Hematopoietic multipotent progenitor cell treated with erythropoietin and hydrocortisone succinate and interleukin-3 and kit ligand, for 17 days (in vitro differentiated cells): Measurements from ENCODE around the gene OTOS.

Source experiments
- DNase-seq: peaks from one replicate; pipeline ENCODE4 v3.0.0-alpha.2; 2015; ENCODE audit warnings: low spot score

Gene OTOS

DNA sequence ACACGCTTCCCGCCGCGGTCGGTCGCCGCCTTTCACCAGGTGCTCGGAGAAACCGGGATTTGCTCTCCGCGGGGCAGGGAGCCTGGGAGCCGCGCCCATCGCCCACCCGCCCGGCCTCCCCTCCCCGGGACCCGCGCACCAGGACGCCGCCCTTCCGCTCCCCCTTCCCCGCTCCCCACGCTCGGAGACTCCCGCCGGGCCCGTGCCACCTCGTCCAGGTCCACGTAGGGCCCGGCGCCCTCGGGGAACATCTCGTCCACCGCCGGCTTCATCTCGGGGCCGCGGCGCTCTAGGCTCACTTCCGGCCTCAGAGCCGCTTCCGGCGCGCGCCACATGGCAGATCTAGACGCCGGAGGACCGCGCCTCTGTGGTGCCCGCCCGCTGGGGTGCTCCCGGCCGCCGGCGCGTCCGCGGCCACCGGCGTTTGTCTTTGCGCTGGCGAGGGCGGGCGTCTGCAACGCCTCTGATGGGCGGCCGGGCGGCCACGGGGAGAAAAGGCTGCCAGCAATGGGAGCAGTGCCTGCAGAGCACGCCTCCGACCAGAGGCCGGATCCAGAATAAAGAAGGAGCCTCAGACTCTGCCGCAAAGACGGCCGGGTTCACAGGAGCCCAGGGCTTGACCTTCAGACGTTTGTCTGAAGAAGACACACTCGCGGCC lies 4.3 kb downstream of the OTOS start, which contains the start of gene COPS9:
COPS9 (minus strand) TSS at position 293 of the 658 bp plus-strand sequence; CDS start at position 272, 21 bp downstream.
- DNase-seq = peak; percentile 67

DNA sequence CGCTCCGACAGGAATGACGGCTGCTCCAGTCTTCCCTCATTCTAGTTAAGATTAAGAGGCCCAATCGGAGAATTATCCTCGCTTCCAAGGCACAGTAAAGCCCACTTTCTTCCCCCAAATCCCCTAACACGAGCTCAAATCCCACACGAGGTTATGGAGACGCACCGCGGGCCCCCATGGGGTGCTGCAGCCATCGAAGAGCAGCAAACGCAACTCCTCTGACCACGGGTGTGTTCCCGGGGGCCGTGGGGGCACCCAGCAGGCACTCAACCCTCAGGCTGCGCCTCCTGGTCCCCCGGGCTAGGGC lies 4.8 kb downstream of the OTOS start:
- no peak for DNase-seq

DNA sequence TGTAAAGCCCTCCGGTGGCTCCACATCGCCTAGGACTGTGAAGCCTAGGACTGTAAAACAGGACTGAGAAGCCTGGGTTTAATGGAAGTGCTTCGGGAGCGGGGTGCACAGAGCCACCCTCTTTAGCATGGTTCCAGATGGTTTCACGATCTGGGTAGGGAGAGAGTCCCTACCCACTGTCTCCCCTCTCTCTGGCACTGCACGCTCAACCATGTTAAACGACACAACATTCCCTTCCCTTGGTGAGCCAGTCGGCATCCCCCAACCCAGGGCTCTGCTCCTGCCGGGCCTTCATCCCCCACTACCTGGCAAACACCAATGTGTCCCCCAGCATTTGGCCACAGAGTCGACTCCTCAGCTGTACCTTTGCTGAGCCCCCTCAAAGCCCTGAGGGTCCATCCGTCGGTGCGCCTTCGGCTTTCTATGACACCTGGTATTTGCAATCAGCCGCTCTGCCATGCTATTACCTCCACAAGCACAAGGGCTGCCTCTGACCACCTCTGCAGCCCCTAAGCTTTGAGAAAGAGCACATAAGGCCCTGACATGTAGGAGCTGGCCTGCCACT lies 5.4 kb downstream of the OTOS start:
- DNase-seq = no peak

DNA sequence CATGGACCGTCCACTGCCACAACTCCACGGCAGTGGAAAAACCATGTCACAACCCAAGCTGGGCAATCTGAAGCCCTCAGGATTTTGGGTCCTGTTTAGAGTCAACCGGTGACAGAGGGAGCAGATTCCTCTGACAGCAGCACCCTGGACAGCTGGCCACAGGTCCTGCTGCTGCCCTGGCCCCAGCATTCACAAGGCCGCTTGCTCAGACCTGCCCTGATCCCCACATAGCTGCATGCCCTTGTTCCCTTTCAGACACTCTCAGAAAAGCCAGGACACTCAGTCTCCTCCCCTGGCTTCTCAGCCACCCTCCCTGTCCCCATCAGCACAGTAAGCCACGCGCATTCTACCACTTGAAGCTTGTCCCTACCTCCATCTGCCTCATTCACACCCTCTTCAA lies 6.0 kb downstream of the OTOS start:
- DNase-seq = no peak

GRCh38 chr2:240133401-240133800 lies 7.1 kb downstream of the OTOS start:
- no peak for DNase-seq

DNA sequence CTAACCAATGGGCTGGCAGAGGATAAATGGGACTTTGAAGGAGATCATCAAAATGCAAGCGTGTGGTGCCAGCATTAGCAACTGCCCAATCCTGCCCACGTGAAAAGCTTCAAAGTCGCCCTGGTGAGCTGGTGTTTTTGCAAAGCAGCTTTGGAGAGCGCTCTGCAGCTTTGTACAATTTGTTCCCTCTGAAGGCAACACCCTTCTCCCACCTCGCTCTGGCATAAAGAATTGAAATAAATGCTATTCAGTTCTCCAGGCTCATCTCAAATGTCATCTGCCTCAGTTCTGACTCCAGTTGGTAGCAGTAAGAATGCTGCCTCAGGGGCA lies 7.8 kb downstream of the OTOS start:
- DNase-seq = no peak

DNA sequence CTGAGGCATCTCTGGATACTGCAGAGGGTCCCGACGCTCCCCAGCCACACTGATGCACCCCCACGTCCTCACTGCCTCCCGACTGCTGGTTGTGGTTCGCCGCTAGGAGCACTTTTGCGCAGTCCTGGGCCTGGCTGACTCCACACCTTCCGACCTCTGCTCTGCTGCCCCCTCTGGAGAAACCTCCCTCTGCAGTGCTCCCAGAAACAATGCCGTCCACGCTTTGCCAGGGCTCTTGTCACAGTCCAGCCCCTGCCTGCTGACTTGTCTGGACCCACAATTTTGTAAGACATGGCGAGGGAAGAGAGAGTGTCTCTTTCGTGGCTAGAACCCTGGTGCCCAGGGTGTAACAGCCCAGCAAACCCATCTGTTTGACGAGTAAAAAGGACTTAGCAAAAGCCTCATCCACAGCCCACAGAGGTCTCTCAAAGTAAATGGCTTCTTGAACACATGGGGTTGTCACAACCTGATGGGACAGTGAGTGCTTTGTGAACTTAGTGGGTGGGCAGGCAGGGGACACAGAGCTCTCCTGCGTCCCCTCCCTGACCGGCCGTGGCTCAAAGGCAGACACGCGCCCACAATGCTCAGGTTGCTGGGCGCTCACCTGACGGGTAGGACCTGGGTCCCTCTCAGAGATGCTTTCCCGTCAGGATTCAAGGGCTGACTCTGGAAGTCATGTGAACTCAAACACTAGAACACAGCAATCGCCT lies 8.4 kb downstream of the OTOS start:
- no peak for DNase-seq

- no peak for DNase-seq
Measured at GRCh38 chr2:240131296-240131695, 9.2 kb downstream of the OTOS start.

DNA sequence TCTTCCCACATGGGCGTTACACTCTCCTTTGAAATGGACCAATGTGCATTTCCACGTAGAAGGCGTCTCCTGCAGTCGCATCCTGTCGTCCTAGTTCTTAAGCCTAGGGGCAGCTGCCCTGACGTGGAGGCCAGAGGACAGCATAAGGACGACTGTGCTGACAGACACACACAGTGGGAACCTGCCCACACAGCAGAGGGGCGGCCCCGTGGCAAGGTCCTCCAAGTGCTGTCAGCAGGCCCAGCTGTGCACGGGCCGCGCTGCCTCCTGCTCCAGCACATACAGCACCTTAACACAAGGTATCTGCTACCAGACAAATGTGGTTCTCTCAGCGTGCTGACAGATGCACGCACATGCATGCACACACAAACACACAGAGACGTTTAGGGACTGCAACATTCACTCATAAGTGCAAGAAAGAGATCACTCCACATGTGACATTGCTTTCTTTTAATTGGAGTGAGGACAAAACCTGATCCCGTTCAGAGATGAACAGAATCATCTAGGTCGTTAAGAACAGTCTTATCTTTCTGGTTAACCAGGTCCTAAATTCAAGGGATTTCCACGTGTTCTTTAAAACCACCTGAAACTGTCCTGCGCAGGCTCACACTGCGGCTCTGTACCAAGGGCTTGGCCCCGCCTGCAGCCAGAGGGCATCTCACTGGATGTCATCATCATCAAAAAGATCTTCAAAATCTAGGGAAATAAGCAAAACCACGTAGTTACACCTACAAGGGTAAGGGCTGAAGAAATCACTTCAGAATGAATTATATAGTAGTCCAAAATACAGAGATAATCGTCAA lies 9.9 kb downstream of the OTOS start:
- DNase-seq = no peak

GRCh38 chr2:240129731-240130392 lies 10.6 kb downstream of the OTOS start:
- DNase-seq = no peak

- DNase-seq = no peak
Measured at GRCh38 chr2:240129311-240129710, 11.1 kb downstream of the OTOS start.

DNA sequence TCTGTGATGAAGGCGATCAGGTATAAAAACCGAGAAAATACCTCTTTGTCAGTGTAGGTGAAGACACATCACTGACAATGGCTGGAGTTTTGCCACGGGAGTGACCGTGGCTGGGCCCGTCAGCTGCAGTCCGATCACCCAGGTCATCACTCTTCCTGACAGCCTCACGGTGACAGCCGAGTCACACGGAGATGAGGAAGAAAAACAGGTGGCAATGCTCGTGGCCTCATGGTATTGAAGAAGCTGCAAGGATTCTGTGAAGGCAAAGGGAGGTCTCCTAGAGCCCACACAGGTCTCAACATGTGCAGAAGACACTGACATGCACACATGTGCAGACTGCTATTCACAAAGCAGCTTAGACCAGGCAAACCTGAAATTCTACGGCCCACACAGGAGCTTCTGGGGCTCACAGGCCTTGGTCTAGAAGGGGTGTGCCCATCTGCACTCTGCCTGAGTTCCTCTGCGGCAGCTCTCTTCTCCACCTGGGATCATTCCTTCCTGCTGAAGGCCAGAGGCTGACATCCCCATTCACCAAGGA lies 11.8 kb downstream of the OTOS start:
- DNase-seq = no peak

DNA sequence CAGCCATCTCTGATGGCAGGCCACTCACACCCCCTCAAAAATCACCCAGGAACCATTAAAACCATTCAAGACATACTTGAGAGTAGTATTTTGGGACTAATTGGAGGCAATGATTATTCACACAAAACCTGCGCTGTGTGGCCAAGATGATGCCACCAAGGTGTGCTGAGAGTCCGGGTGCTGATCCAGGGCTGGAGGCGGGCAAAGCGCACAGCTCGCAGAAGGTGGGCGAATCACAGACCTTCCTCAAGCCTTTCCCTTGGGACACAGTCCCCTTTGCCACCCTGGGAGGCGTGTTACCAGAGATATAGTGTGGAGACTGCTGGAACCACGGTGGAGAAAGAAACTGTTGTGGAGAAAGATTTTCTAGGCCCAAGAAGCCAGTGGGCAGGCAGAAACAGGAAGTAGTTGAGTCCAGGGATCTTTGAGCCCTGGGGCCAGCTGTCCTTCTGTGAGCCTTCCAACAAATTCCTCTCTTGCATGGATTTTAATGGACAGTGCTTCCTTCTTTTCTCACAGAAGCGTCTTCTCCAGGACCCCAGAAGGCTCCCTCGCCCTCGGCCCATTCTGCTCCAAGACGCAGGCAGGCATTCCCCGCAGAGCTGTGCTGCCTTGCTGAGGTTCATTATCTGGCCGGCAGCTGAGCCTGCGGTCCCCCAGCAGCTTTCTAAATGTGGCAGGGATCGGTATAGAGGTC lies 12.4 kb downstream of the OTOS start:
- DNase-seq = no peak

- DNase-seq = no peak
Measured at GRCh38 chr2:240127191-240127750, 13.2 kb downstream of the OTOS start.

DNA sequence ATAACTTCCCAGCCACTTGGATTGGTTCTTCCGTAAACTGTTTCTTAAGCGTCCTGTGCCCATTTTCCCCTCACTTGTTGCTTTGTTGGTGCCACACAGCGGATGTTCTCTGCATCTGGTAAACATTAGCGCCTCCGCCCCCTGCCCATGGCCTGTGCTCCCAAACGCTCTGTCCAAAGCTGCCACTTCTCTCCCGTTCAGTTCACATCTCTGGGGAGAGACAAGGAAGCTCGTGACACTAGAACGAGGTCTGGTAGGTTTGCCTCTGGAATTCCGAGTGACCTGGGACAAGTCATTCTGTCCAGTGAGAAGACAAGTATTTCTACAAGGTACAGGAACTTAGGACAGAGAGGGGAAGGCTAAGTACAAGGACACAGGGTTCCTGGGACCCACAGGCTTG lies 13.7 kb downstream of the OTOS start:
- no peak for DNase-seq

DNA sequence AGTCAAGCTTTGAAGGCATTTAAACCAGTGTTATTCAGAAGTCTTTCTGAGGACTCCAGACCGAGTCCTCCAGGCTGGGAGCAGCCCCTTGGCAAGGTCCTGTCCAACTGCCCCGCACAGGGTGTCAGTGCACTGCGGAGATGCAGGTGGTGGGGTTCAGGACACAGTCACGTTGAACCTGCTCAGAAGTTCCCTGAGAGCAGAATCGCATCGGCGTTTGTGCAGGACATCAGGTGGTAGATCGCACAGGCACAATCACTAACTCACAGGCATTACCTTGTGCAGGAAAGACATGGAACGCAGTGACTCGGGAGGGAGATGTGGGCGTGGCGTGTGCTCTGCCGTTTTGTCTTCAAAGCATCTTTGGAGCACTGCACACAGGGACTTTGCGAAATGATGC lies 14.7 kb downstream of the OTOS start:
- no peak for DNase-seq

DNA sequence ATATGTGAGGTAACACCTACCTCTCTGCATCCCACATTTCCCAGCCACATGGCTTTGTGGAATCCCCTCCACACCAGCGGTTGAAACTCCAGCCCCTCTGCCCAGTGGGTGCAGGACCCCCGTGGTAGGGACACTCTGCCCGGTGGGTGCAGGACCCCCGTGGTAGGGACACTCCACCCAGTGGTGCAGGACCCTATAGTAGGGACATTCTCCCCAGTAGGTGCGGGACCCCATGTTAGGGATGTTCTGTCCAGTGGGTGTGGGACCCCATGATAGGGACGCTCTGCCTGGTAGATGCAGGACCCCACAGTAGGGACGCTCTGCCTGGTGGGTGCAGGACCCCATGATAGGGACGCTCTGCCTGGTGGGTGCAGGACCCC lies 15.8 kb downstream of the OTOS start:
- DNase-seq = no peak

- DNase-seq = no peak
Measured at GRCh38 chr2:240123821-240124650, 16.4 kb downstream of the OTOS start.

DNA sequence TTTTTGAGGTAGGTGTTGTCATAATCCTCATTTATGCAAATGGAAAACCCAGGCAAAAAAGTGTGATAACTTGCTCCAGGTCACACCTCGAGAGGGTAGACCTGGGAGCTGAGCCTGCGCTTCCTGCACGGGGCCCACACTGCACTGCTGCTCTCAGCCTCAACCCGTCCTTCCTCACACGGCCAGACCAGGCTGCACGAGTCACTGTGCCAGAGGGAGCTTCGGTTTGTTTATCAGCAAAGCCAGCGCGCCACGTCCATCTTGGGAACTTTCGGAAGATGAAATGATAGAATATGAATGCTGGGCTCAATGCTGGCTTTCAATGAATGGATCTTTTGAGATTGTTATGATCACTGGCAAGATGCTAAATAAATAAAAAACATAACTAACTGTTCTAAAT lies 18.8 kb downstream of the OTOS start:
- DNase-seq = no peak

DNA sequence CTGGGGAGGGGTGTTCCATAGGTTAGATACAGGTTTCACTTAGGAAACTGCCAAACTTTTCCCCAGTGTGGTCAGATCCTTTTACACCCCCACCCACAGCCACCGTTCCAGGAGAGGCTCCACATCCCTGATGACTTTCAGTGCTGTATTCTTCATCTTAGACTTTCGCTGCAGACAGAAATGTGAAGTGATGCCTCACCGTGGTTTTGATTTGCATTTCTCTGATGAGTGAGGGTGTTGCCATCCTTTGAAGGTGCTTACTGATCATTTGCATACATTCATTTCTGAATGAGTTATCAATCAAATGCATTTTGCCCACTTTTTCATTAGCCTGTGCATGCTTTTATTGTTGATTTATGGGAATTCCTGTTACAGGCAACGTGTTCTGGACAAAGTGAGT lies 19.3 kb downstream of the OTOS start:
- no peak for DNase-seq
